ENCODE data around the gene EME2.

DNA sequence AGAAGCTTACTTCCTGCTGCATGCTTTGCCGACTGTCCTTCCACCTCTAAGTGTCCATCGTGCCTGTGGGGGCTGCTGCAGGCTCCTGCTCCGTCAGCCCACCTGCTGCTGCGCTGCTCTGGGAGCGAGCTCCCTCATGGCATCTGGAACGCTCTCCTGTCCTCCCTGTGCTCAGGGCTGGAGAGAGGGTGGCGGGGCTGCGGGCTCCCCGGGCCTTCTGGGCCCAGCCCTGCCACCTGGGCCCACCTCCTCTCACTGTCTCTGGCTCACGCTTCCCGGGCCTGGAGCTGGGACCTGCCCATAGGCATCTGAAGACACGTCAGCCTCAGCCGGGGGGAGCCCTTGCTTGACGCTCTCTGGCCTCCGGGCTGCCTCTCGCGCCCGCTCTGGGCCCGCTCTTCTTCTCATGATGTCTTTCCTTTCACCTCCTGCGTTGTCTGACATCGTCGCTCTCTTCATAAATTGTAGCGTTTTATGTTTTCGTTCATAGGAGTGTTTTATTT is 28.2 kb upstream of the EME2 start:
- TF ChIP-seq, protein P1, sequence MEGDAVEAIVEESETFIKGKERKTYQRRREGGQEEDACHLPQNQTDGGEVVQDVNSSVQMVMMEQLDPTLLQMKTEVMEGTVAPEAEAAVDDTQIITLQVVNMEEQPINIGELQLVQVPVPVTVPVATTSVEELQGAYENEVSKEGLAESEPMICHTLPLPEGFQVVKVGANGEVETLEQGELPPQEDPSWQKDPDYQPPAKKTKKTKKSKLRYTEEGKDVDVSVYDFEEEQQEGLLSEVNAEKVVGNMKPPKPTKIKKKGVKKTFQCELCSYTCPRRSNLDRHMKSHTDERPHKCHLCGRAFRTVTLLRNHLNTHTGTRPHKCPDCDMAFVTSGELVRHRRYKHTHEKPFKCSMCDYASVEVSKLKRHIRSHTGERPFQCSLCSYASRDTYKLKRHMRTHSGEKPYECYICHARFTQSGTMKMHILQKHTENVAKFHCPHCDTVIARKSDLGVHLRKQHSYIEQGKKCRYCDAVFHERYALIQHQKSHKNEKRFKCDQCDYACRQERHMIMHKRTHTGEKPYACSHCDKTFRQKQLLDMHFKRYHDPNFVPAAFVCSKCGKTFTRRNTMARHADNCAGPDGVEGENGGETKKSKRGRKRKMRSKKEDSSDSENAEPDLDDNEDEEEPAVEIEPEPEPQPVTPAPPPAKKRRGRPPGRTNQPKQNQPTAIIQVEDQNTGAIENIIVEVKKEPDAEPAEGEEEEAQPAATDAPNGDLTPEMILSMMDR (IDR thresholded peaks at IDR 0.05), result no peak
- no peak for TF ChIP-seq POLR2AphosphoS5 (IDR thresholded peaks at IDR 0.05)
- TF ChIP-seq EP300 (IDR thresholded peaks at IDR 0.05), result no peak
- no peak for TF ChIP-seq POLR2A (IDR thresholded peaks at IDR 0.05; ENCODE audit: low read depth)
